Stimulated activated CD8-positive, alpha-beta memory T cell treated with anti-CD3 and anti-CD28 coated beads, Interleukin-15, amount 100 ng/mL, for 4 hours (primary cell): ENCODE results near the gene ATP8B2.
"Not testable (repeated sequence)": the region's sequence is repeated elsewhere in the genome, so short reads cannot be mapped to it uniquely, and the experiment has no call there.

Source experiments
- DNase-seq, 2 donors: peaks; one replicate each; pipeline ENCODE4 v3.0.0-alpha.2; 2020; ENCODE audit warnings: low read depth in 2 of 2

ATP8B2 gene

GRCh38 chr1:154324669-154325582 lies at the start of gene ATP8B2:
Gene ATP8B2, plus strand, starts transcription at chr1:154325525. Its CDS starts 2,617 bp downstream, at chr1:154328142.
- DNase-seq = peak; percentile 63

DNA sequence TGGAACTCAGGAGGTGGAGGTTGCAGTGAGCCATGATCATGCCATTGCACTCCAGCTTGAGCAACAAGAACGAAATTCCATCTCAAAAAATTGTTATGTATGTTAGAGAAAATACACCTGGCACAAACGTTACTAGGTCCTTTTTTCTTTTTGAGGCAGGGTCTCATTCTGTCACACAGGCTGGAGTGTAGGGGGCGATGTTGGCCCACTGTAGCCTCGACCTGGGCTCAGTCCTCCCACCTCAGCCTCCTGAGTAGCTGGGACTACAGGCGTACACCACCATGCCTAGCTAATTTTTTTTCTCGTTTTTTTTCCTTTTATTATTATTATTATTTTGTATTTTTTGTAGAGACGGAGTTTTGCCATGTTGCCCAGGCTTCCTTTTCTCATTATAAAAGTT lies 48.5 kb upstream of the ATP8B2 start:
- DNase-seq = no peak

DNA sequence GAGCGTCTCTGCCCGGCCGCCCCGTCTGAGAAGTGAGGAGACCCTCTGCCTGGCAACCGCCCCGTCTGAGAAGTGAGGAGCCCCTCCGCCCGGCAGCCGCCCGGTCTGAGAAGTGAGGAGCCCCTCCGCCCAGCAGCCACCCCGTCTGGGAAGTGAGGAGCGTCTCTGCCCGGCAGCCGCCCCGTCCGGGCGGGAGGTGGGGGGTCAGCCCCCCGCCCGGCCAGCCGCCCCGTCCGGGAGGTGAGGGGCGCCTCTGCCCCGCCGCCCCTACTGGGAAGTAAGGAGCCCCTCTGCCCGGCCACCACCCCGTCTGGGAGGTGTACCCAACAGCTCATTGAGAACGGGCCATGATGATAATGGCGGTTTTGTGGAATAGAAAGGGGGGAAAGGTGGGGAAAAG lies 37.7 kb upstream of the ATP8B2 start:
- not testable (repeated sequence) for DNase-seq

GRCh38 chr1:154288661-154289060 lies 36.7 kb upstream of the ATP8B2 start:
- no peak for DNase-seq

DNA sequence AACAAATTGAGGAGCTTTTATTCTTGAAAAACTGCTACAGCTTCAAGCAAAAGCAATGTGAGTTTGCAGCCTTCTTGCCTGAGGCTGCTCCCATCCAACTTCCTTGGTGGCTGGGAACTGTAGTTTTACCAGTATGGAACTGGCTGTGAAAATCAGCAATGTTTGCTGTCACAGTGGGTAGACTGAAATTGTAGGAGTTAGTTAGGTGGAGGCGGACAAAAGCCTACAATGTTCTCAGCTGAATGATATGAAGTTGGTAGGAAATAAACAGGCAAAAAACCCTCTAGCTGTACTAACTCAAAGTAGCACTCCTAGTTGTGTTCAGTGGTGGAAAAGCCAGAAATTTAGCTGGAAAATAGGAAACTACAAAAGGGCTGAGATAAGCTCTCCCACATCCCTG lies 34.4 kb upstream of the ATP8B2 start:
- DNase-seq = no peak

DNA sequence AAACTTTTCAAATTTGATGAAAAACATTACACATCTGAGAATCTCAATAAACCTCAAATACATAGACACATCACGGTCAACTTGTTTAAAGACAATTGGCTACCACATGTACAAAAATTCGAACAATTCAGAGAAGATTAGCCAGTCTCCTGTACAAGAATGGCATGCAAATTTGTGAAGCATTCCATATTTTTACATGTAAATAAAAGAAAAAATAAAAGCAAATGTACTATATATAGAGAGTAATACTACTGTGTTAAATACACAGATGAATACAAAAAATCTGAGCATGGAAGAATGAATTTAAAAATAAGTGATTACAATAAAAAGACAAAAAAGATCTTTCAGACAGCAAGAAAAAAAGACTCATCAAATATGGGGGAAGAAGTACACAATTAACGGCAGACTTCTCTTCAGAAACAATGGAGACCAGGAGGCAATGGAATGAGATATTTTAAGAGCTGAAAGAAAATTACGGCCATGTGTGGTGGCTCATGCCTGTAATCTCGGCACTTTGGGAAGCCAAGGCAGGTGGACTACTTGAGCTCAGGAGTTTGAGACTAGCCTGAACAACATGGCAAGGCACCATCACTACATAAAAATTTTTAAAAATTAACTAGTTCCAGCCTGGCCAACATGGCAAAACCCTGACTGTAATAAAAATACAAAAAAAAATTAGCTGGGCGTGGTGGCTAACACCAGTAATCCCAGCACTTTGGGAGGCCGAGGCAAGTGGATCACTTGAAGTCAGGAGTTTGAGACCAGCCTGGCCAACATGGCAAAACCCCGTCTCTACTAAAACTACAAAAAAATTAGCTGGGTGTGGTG lies 29.7 kb upstream of the ATP8B2 start:
- no peak for DNase-seq

DNA sequence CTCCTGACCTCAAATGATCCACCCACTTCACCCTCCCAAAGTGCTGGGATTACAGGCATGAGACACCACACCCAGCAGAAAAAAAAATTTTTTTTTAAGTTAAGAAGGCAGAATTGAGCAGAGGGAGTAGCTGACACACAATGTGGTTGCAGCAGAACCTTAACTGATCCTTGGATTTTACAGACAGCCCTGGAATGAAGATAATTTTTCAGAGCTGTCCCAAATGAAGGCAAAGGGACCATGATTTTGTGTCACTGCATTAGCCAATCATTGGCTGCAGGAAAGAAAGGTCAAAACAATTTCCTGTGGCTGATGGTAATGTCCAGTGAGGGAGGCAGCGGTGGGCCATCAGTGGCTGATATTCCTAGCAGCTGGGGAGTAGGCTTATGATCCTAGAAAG lies 23.7 kb upstream of the ATP8B2 start:
- no peak for DNase-seq

DNA sequence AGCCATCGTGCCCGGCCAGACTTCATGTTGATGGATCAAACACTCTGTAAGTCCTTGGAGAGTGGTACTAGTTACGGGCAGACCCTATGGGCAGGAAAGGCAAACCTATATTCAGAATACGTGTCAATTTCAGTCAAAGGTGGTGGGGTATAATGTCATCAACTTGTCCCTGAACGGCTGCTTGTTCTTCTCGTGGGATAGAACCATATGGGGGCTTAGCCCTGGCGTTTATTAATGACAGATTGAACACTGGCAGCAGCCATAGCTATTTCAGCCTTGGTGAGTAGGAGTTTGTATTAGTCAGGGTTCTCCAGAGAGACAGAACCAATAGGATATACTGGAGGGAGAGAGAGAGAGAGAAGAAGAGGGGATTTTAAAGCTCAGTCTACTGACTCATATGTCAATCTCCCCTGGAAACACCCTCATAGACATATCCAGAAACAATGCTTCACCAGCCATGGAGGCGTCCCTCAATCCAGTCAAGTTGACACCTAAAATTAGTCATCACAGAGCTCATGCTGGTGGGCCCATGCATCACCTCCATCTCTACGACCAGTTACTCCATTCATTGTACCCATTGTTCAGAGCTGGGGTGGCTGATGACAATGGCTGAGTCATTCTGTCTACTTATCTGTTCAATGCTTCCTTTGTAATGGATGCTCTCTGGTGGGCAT lies 20.5 kb upstream of the ATP8B2 start:
- no peak for DNase-seq

DNA sequence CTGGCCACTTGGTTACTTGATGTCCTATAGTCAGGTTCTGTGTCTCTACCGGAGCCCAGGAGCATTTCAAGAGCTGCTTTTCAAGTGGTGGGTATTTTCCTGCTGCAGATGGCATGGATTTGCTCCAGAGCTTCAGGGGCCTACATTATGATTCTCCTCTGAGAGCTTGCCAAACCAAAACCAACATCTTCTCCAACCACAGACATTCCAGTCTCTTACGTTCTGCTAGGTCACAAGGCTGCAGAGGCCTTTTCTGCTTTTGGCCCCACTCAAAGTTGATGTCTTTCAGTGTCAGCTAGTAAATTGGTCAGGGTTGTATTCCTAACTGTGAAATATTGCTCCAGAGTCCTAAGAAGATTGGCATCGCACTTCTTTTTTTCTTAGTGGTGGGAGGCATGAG lies 19.2 kb upstream of the ATP8B2 start:
- no peak for DNase-seq

- not testable (repeated sequence) for DNase-seq
Measured at GRCh38 chr1:154307670-154308270, 17.6 kb upstream of the ATP8B2 start.

GRCh38 chr1:154309136-154309535 lies 16.2 kb upstream of the ATP8B2 start:
- not testable (repeated sequence) for DNase-seq

DNA sequence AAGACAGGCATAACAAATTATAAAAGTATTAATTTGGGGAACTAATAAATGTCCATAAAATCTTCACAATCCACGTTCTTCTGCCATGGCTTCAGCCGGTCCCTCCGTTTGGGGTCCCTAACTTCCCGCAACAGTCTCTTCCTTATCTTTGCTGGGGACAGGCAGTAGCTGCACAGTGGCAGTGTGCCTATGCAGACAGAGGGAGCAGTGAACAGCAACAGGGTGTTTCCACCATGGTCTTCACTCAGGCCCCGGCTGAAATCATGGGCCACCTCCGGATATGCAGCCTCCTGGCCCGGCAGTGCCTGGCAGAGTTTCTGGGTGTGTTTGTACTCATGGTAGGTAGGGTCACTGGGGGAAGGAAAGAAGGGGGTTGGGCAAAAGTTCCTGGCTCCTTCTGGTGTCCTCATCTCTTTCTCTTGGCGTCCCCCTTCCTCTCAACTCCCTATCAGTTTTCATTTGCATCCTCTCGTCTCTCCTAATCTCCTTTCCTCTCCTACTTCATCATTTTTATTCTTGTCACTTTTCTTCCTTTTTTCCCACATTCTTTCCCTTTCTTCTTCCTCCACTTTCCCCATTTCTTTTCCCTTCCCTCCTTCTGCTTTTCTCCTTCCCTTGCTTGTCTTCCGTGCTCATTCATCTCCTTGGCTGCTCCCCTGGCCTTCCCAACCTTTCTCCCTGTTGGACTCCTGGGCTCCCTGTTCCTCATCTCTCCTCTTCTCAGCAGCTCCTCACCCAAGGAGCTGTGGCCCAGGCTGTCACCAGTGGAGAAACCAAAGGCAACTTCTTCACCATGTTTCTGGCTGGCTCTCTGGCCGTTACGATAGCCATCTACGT lies 12.9 kb upstream of the ATP8B2 start:
- not testable (repeated sequence) for DNase-seq

- no peak for DNase-seq
Measured at GRCh38 chr1:154313066-154313356, 12.3 kb upstream of the ATP8B2 start.

- DNase-seq = not testable (repeated sequence)
Measured at GRCh38 chr1:154314226-154314625, 11.1 kb upstream of the ATP8B2 start.

- no peak for DNase-seq
Measured at GRCh38 chr1:154316704-154317103, 8.6 kb upstream of the ATP8B2 start.

DNA sequence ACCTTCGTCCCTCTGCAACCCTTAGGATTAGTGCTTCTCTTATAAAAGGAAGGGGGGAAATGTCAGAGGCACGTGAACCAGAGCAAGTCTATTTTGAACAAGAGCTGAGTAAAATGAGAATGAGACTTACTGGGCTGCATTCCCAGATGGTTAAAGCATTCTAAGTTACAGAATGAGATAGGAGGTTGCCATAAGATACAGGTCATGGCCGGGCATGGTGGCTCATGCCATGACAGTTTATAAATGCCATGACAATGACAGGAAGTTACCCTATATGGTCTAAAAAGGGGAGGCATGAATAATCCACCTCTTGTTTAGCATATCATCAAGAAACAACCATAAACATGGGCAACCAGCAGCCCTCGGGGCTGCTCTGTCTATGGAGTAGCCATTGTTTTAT lies 6.9 kb upstream of the ATP8B2 start:
- DNase-seq = no peak

DNA sequence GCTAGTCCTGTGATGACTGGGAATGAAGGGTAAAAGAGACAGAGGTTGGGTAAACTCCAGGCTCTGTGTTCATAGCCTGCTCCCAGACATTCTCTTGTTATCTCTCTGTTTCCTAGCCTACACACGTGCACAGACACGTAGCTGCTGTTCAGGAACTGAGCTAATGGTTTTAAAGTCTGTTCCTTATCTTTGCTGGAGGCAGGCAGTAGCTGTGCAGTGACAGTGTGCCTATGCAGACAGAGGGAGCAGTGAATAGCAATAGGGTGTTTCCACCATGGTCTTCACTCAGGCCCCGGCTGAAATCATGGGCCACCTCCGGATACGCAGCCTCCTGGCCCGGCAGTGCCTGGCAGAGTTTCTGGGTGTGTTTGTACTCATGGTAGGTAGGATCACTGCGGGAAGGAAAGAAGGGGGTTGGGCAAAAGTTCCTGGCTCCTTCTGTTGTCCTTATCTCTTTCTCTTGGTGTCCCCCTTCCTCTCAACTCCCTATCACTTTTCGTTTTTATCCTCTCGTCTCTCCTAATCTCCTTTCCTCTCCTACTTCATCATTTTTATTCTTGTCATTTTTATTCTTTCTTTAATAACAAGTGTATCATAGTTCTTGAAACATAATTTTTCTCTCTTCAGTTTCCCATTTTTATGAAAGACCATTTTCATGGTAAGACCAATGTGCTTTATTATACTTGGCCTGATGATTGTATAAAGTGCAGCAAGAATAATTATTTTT lies 4.3 kb upstream of the ATP8B2 start, which contains the start of gene AQP10:
AQP10 (plus strand) TSS at position 212 of the 727 bp plus-strand sequence; CDS start at position 275, 63 bp downstream.
- DNase-seq = no peak

- DNase-seq = not testable (repeated sequence)
Measured at GRCh38 chr1:154321609-154321934, 3.8 kb upstream of the ATP8B2 start.

DNA sequence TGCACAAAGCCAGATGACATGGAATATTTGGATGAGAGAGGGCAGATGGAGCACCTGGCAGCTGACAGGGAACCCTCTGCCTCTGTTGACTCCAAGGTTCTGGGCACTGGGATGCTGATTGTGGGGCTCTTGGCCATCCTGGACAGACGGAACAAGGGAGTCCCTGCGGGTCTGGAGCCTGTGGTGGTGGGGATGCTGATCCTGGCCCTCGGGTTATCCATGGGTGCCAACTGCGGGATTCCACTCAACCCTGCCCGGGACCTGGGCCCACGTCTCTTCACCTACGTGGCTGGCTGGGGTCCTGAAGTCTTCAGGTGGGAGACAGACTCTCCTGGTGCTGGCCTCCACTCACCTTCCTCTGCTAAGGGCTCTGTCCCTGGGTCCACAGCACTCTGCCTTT lies 1.8 kb upstream of the ATP8B2 start:
- DNase-seq = no peak

GRCh38 chr1:154324241-154324640 lies 1.1 kb upstream of the ATP8B2 start:
- no peak for DNase-seq
